Kidney glomerular epithelial cell (primary cell): ENCODE data around the gene USH2A.
A peak's percentile ranks its signal among the peaks of the same experiment; 100 is the strongest.

ENCODE experiments used
- DNase-seq: peaks from one replicate; lab custom pipeline; 2025; lab: John Stamatoyannopoulos, UW

USH2A gene

GRCh38 chr1:216290074-216290473, 133.2 kb downstream of the USH2A start:
- DNase-seq, result no peak

DNA sequence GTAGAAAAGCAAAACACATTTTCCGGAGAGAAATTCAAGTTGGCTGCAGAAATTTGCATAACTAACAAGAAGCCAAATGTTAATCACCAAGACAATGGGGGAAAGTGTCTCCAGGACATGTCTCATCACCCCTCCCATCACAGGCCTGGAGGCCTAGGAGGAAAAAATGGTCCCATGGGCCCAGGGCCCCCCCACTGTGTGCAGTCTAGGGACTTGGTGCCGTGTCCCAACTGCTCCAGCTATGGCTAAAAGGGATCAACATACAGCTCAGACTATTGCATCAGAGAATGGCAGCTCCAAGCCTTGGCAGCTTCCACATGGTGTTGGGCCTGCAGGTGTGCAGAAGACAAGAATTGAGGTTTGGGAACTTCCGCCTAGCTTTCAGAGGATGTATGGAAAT, 138.2 kb downstream of the USH2A start:
- DNase-seq, result no peak

- DNase-seq, result no peak
Measured at GRCh38 chr1:216281757-216282156, 141.5 kb downstream of the USH2A start.

GRCh38 chr1:216270086-216270773, 153.0 kb downstream of the USH2A start:
- DNase-seq, result no peak

- no peak for DNase-seq
Measured at GRCh38 chr1:216261631-216262030, 161.6 kb downstream of the USH2A start.

GRCh38 chr1:216258856-216259255, 164.4 kb downstream of the USH2A start:
- no peak for DNase-seq

DNA sequence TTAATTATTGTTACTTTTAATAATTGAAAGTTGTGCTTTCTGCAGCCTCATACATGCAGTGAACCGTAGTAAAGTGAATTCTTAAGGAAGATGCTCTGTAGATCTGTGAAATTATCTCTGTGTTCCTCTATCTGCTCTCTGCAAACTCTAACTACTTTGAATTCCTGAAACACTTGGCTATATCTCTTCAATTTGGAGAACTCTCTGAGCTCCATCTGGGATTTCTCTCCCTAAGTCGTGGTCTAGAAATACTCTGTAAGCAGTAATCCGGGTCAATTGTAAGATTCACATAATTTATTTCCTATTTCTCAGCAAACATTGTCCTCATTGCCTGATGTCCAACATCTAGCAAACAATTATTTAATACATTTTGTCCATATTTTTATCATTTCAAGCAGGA, 164.9 kb downstream of the USH2A start:
- DNase-seq, result no peak

GRCh38 chr1:216250861-216251260, 172.4 kb downstream of the USH2A start:
- DNase-seq, result no peak

DNA sequence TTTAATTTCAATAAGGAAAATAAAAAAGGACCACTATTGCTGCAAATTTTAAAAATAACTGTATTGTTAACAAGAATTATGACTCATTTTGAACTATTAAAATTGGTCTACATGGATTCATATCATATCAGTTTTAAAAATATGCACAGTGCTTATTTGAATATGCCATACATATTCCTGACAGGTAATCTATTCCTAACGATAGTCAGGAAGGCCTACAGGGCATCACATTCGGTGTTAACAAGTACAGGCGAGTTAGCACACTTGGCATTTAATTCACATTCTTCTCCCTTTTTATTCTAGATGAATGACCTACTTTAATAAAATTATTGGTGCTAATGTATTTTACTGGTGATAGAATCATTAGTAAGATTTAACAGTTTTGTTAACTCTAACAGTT, 174.6 kb downstream of the USH2A start:
- no peak for DNase-seq

- DNase-seq, result no peak
Measured at GRCh38 chr1:216247937-216248336, 175.3 kb downstream of the USH2A start.

GRCh38 chr1:216246577-216247203, 176.6 kb downstream of the USH2A start:
- no peak for DNase-seq

DNA sequence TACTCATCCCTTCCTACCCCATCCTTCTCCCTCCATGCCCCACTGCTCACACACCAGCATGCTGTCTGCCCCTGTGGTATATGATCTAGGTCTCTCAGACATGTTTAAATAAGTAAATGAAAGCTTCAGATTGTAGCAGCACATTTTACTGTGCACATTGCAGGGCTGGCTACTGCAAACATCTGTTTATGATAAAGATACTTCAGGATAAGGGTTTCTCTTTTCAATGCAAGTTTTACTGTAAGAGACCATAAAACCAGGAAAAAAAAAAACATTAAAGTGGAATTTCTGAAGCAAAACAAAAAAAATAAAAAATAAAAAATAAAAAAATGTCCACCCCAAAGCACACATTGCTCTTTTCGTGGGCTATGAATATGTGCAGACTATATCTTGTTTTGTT, 184.4 kb downstream of the USH2A start:
- no peak for DNase-seq

- DNase-seq, result no peak
Measured at GRCh38 chr1:216237927-216238542, 185.2 kb downstream of the USH2A start.

DNA sequence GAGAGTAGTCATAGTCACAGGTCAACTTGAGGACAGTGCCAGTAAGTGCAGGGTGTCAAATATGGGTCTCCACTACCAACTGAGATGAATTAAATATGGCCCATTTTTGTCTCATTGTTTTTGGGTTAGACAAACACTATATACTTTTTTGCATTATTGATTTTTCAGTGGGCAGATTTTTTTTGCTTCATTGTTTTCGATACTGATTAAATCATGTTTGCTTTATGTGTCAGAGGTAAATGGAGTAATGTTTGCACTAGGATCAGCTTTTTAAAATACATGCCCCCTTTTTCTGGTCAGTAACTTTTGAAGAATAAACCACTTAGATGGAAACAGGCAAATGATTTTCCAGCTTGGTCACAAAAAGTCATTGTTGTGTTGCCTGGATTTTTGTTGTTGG, 199.0 kb downstream of the USH2A start:
- DNase-seq, result no peak

DNA sequence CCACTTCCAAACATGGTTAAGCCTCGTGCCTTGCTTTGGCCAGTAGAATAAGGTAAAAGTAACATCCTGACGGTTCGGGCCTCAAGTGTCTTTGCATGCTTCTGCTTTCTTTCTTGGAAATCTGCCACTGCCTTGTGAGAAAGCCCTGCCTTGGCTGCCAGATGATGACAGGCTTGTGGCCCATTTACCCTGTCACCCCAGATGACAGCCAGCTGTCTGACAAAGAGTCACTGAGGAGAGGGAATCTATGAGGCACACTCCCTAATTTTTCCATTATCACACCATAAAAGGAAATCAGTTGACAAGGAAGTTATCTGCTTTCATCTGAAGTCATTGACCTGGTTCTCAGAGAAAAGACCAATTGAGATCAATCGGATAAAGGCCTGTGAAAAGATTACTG, 199.8 kb downstream of the USH2A start:
- no peak for DNase-seq

GRCh38 chr1:216222288-216222687, 201.0 kb downstream of the USH2A start:
- no peak for DNase-seq

DNA sequence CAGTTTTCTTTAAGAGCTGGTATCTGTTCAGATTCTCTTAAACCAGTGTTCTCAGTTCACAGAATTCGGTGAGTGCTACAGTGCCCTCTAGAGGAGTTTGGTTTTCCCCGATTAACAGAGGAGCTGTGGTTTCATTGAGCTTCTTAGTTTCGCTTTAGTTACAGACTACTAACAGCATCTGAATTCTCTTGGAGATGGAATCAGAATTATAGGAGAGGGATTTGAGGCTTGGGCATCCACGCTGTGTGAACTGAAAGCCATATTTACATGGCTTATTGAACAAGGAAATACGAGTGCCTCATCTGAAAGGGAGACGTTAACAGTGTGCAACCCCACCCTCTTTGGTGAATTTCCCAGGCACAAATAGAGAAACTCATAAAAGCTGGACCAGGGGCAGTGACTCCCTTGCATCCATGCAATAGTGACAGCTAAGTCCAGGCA, 202.0 kb downstream of the USH2A start:
- peak; percentile 92 for DNase-seq

GRCh38 chr1:216216305-216216704, 206.9 kb downstream of the USH2A start:
- DNase-seq, result no peak

GRCh38 chr1:216215169-216215568, 208.1 kb downstream of the USH2A start:
- DNase-seq, result no peak

DNA sequence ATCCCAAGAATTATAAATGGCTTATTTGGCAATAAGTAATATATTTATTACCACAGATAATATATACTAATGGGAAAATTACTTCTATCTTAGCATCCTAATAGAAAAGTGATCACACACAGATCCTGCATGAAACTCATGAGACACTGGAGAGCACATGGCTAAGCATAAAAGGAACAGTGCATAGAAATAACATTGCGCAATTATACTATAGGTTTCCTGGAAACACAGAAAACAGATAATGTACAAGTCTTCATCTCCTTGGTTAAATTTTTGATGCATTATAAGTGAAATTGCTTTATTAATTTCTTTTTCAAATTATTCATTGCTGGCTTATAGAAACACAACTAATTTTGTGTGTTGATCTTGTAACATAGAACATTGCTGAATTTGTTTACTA, 210.4 kb downstream of the USH2A start:
- DNase-seq, result no peak

GRCh38 chr1:216210081-216210480, 213.2 kb downstream of the USH2A start:
- DNase-seq, result no peak

DNA sequence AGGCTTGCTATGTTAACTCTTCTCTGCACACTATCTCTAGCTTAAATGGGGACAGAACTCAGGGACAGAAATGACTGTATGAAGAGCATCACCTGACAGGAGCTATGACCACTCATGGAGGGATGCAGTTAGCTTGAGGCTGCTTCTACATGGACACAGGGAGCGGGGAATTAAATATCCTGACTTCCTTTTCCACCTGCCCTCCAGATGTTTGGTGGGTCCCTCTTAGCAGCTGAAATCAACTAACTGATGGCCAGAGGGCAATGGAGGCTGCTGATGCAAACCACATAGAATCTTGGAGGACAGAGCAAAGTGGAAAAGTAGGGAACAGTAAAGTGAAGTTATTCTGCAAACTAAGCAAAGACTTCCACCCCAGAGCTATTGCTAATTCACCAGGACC, 214.1 kb downstream of the USH2A start:
- DNase-seq, result no peak

DNA sequence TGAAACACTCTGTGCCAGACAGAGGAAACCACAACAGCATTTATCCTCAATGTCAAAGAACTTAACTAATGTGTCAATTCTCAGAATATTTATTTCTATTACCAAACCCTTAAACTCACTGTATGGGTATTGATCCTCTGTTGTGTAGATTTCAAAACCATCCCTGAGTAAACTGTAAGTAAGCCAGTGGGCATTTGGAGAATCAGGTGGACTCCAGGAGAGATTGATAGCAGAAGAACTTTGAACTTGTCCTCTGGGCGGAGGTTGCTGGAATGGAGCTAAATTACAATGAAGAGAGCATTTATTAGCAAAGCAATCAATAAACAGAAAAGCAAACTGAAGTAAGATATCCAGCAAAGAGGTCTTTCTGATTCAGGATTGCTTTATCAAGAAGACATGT, 216.1 kb downstream of the USH2A start:
- no peak for DNase-seq

GRCh38 chr1:216205176-216205575, 218.1 kb downstream of the USH2A start:
- no peak for DNase-seq
